Hematopoietic multipotent progenitor cell (in vitro differentiated cells): ENCODE data around the gene NFATC1. TPM values are rescaled to one million over a fixed set of nuclear protein-coding genes. Genes with fewer than 3 reads are reported as not detected.

Experiments used
- DNase-seq, 3 donors: peaks; one replicate each; pipeline ENCODE4 v3.0.0-alpha.2; 2011 to 2015; ENCODE audit warnings: low read depth in 2 of 3, low spot score in 2 of 3
- total RNA-seq: library from RNA; depleted of rRNA; stranded (reverse); fragments of >200 nt; gene quantifications from one replicate; pipeline ENCODE4 v1.2.3, GENCODE V29; 2012

The NFATC1 gene
- total RNA-seq, 1 donor: 49.3 TPM

GRCh38 chr18:79483971-79484491 lies 88.3 kb downstream of the NFATC1 start:
- no peak for DNase-seq

DNA sequence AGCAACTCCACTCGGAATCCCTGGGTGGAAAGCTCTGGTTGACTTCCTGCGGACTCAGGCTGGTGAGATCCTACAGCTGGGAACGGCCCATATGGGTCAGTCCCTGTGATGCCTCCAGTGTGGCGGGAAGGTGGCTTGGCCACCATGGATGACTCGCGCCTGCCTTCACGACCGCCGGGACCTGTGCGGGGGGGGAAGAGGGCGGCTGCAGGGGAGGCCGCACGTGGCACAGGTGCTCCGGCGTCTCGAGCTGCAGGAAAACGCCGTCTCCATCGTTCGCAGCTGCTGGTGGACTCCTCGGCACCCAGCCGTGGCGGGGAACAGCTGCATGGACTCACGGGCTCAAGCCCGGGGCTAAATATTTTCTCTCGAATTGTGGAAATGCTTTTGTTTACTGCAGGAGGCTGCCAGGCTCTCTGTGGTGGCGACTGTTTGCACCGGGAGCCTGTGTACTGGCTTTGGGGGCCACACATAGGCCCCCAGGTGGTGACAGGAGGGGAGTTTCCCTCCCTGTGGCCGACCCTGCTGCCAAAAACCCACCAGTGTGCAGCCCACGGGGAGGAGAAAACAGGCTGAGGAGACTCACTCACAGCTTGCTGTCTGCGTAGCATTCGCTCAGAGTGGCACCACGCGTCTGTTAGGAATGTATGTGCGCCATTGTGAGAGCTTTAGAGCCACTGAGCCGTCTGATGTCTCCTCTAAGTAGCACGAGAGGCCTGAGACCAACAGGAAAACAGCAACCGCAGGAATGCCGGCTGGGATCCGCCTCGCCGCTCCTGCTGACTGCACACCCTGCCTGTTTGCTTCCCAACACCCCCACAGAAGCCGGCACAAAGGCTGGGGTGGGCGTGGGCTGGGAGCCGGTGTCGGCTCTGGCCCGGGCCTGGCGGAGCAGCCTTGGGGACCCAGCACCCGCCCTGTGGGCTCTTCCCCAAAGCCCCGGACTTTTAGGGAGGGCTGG lies 89.2 kb downstream of the NFATC1 start:
- DNase-seq: no peak

DNA sequence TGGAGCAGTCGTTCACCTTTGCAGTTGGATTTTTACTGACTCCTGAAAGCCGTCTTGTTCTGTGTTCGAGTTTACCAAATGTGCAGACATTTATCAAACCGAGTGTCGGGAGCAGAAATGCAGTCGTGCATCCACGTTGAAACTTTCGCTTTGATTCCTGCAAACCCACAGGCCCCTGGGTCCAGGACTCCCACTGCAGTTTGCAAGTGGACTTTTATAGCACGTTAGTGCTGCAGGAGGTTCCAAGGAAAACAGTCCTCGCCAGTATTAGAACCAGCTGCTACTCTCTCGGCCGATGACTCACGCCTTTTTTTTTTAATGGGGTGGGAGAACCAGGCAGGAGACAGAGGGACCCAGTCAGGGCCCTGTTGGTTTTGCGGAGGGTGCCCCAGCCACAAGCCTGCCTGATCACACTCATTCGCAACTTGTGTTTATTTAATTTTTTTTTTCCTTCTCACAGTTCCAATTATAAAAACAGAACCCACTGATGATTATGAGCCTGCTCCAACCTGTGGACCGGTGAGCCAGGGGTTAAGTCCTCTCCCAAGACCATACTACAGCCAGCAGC lies 90.1 kb downstream of the NFATC1 start:
- no peak for DNase-seq

DNA sequence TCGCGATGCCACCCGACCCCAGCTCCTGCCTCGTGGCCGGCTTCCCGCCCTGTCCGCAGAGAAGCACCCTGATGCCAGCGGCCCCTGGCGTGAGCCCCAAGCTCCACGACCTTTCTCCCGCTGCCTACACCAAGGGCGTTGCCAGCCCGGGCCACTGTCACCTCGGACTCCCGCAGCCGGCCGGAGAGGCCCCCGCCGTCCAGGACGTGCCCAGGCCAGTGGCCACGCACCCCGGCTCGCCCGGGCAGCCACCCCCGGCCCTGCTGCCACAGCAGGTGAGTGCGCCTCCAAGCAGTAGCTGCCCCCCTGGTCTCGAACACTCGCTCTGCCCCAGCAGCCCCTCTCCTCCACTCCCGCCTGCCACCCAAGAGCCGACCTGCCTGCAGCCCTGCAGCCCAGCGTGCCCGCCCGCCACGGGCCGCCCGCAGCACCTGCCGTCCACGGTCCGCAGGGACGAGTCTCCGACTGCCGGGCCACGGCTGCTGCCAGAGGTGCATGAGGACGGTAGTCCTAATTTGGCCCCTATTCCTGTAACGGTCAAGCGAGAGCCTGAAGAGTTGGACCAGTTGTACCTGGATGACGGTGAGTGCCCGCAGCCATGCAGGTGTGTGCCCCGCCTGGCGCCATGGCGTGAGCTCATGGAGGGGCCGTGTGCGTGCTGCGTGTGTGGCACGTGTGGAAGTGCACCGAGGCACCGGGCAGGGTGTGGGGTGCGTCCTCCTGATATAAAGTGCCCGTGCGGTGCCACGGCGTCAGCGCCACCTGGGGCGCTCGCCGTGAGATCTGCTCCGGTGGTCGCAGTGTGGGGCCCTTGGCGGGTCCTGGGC lies 90.8 kb downstream of the NFATC1 start:
- DNase-seq: no peak

GRCh38 chr18:79487183-79487800 lies 91.6 kb downstream of the NFATC1 start:
- DNase-seq: no peak

DNA sequence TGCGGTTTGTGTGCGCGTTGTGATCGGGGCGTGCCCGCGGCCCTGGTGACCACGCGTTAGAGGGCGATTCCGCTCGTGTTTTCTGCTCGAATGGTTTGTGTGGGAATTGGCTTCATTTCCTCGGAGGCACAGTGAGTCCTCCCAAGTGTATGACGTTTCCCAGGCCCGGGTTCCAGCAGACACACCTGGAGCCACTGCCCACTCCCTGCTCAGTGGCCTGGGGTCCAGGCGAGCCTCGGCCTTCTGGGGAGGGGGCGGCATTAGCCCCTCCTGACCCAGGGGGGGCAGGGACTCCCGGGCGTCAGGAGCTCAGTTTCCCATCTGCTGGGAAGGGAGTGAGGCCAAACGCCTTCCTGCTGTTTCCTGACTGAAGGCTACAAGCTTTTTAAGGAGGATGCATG lies 92.1 kb downstream of the NFATC1 start:
- DNase-seq: no peak

DNA sequence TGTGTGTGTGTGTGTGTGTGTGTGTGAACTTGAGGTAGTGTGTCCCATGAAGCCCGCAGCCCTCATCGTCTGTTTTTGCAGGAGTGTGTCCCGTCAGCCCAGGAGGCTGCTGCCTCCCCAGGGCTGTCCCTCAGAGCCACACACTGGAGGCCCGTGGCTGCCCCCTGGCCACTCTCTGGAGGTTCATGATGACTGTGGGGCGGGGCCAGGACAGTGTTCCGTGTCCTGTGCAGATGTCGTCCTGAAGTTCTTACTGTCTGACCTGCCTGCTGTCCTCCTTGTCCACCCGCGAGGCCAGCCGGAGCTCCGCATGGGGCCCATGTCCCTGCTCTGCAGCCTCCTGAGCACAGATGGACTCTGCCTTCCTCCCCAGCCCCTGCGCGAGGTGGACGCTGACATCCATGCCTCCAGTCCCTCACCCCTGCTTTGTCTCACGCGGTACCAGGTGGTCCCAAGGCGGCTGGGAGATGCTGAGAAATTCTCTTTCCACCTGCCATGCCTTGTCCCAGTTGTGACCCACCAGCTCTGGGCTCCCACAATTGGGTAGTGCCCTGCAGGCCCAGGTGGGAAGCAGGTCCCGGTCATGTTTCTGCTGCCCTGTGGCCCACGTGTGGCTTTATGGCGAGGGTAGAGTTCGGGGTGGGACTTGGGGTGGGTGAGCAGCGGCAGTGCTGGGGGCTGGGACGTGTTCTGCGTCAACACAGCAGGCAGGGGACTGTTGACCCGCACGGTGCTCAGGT lies 92.8 kb downstream of the NFATC1 start:
- no peak for DNase-seq

DNA sequence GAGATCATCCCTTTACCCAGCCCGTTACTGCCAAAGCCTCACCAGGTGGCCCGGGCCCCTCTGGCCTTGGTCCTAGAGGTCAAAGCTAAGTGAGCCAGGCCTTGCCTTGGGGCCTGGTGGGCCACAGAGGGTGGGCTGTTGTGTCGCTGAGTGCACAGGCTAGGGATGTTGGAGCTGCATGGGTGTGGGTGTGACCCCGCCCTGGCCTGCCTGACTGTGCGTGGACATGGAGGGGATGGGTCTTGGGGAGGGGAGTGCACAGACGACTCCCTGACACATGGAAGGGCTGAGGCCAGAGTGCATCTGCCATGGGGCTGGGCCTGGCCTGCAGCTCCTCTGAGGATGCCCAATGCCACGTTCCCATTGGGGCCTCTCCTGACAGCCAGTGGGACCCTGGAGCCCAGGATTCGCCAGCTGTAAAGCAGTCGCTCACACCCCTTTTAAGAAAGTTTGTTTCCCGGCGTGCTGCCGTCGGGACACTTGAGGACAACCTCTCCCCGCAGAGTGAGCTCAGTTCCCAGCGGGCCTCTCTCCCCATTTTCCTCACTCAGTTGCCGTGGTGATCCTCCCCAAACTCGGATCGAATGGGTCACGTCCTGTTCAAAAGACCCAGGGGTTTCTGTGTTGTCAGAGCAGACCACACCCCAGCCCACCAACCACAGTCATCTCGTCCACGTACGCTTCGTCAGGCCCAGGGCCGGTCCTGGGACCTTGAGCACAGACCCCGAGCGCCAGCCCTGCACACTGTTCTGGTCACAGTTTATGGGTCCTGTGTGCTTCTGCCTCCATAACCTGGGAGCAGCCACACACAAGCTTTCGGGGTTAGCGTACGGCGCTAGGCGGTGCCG lies 93.5 kb downstream of the NFATC1 start:
- no peak for DNase-seq

- DNase-seq: no peak
Observed at GRCh38 chr18:79489899-79490625, 94.3 kb downstream of the NFATC1 start.

DNA sequence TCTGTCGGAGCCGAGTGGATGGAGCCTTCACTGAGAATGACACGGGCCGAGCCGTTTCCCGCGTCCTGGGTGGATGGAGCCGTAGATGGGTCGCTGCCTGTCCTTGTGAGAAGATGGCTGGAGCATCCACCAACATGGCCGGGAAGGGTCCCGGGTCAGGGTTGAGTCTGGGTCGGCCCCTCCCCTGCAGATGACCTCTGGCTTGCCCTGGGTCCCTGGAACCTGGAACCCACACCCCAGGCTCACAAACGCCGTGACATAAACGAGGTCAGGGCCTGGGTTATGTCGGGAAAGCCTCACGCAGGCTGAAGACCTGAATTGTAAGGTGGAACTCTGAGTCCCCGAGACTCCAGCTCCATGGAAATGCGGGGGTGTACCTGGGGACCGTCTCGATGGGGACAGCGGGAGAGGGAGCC lies 94.9 kb downstream of the NFATC1 start:
- DNase-seq: no peak

DNA sequence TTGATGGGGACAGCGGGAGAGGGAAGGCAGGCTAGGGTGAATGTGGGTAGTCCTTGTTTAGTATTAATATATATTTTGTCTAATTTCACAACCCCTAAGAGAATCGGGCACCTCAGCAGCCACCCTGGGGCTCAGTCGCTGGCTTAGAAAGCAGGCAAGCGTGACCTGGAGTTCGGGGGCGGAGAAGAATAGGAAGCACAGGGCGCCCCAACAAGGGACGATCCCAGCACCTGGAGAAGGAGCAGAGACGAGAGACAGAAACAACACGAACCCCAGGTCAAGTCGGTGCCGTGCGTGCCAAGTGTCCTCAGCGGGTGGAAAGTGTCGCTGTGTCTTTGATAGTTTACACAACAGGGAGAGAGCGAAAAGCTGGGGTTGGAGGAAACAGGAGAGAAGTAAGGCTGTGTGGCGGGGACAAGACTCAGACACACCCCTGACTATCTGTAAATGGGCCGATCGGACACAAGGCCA lies 95.4 kb downstream of the NFATC1 start:
- no peak for DNase-seq

DNA sequence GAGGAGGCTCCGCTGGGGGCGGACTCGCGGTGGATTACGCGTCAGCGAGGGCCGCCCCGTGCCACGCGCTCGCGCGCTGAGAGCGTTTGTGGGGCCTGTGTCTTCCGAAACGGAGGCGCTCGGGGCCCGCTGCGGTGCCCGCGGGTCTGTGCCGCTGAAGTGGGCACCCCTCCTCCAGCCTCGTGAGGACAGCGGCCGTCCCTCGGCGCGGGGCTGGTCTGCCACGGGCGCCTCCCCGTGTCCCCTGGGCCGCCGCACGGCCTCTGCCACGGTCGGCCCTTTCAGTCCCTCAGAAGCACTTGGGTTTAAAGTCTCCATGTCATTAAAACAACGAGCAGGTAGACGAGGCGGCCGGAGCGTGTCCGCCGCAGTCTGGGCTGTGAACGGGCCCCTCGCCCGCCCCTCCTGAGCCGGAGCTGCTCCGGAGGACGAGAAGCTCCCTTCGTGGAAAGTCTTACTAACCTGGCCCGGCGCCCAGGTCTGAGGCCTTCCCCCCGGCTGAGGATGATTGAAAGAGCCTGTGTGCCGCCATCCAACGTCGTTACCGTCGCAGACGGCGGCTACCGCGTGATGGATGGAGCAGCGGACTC lies 97.6 kb downstream of the NFATC1 start:
- DNase-seq: no peak

GRCh38 chr18:79493801-79494211 lies 98.1 kb downstream of the NFATC1 start:
- no peak for DNase-seq

- DNase-seq: no peak
Observed at GRCh38 chr18:79494936-79495335, 99.2 kb downstream of the NFATC1 start.

DNA sequence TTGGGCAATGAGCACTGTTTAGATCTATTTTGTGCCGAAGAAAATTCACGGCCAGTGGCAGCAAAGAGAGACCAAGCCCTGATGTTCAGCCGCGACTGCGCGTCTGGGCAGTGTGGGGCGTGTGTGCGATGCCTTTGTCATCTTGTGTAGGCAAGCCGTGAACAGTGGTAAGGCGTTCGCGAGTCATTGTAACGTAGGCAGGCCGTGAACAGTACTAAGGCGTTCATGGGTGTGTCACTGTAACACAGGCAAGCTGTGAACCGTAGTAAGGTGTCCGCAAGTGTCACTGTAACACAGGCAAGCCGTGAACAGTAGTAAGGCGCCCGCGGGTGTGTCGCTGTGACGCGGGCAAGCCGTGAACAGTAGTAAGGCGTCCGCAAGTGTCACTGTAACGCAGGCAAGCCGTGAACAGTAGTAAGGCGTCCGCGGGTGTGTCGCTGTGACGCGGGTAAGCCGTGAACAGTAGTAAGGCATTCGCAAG lies 99.9 kb downstream of the NFATC1 start:
- DNase-seq: no peak

DNA sequence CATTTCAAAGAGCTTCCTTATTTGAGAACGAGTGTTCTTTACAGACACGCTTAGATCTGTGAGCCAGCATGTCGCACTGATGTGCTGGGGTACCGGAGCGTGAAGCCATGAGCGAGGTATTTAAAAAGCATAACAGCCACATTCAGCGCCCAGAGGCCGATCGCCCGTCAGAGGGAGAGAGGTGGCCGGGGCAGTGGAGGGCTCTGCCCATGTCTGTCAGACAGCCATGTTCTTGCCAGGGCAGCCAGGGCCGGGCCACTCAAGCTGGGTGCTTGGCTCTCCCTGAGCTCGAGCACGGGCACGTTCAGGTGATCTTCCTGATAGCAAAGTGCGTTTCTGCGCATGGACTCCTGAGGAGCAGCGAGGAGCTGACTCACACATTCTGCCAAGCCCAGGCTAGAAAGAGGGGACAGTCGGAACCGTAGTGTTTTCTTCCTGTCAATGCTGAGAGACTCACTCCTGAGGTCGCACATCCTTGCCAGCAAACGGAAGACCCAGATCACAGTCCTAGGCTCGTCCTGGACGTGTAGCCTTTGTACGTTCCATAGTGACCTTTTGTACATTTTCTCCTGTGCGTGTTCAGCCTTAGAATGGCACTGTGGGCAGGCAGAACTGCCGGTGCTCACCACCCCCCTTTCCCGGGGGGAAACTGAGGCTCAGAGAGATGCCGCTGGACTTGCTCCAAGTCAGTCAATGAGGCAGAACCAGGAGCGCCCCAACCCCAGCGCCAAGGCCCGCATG lies 100.7 kb downstream of the NFATC1 start:
- DNase-seq: no peak
